A549 (cell line): Measurements from ENCODE around the gene RIMS1. TPM values are rescaled to one million over a fixed set of nuclear protein-coding genes. Genes with fewer than 3 reads are reported as not detected.

ENCODE experiments used
- ATAC-seq, 2 experiments: fragments of 200-7000 bp in 1 of 2; fragments of >200 bp in 1 of 2; cut with Nextera tagmentation in 1 of 2; cut with Tn5 transposase in 1 of 2; 3 replicates each; pipeline versions ENCODE4 v1.8.0 to v1.9.1; 2018 to 2020; ENCODE audit warnings: mild to moderate bottlenecking in 1 of 2, moderate library complexity in 1 of 2
- CTCF ChIA-PET: fragments of 300-600 bp; sonication (Branson Sonifier 250); formaldehyde crosslinking; extraction: SDS; loops from one replicate; lab custom pipeline; 2021; ENCODE audit warnings: antibody characterized with exemption, inconsistent platforms; lab: Yijun Ruan, JAX
- POLR2A ChIA-PET: fragments of 350-600 bp; formaldehyde crosslinking; extraction: SDS; loops from one replicate; lab custom pipeline; 2021; ENCODE audit warnings: antibody characterized with exemption, inconsistent platforms; lab: Yijun Ruan, JAX
- DNase-seq, 2 experiments: peaks; one replicate each; pipeline versions ENCODE4 v3.0.0 to v3.0.0-alpha.2; 2011 to 2016; ENCODE audit warnings: low read depth in 1 of 2, low spot score in 1 of 2
- FAIRE-seq: peaks from 2 replicates; lab custom pipeline; 2011; peaks lifted over from hg19 to GRCh38; lab: Jason Lieb, UNC
- H3K27ac ChIP-seq, 2 experiments: fragments of >200 bp; sonication (Bioruptor Twin); formaldehyde crosslinking; 3 replicates each; pipeline ENCODE4 v1.5.1; 2016 to 2017
- H3K4me1 ChIP-seq: fragments of >200 bp; sonication (Bioruptor Twin); formaldehyde crosslinking; 3 replicates; pipeline ENCODE4 v1.6.1; 2016
- H3K4me2 ChIP-seq: fragments of >200 bp; sonication (Bioruptor Twin); formaldehyde crosslinking; 3 replicates; pipeline ENCODE4 v1.6.1; 2016
- H3K4me3 ChIP-seq: fragments of >200 bp; sonication (Bioruptor Twin); formaldehyde crosslinking; 3 replicates; pipeline ENCODE4 v1.5.1; 2016
- H3K9me3 ChIP-seq: fragments of >200 bp; sonication (Bioruptor Twin); formaldehyde crosslinking; 3 replicates; pipeline ENCODE4 v1.6.1; 2016
- BHLHE40 ChIP-seq: IDR thresholded peaks from 2 replicates; pipeline ENCODE4 v1.6.1; 2012; ENCODE audit warnings: low read depth, low read length, inconsistent platforms
- CBX2 ChIP-seq: fragments of 200-600 bp; sonication (generic); IDR thresholded peaks from 2 replicates; pipeline ENCODE4 v1.6.1; 2016; ENCODE audit warnings: low read depth, mild to moderate bottlenecking, borderline replicate concordance
- CBX8 ChIP-seq: fragments of 200-600 bp; sonication (generic); IDR thresholded peaks from 2 replicates; pipeline ENCODE4 v1.6.1; 2016
- CHD4 ChIP-seq: fragments of 200-600 bp; sonication (generic); IDR thresholded peaks from 2 replicates; pipeline ENCODE4 v1.6.1; 2016; ENCODE audit warnings: antibody characterized with exemption, mild to moderate bottlenecking, borderline replicate concordance
- CTCF ChIP-seq: fragments of >200 bp; sonication (Bioruptor Twin); formaldehyde crosslinking; IDR thresholded peaks from 3 replicates; pipeline ENCODE4 v1.5.1; 2016
- EHMT2 ChIP-seq: fragments of 200-600 bp; sonication (generic); IDR thresholded peaks from 2 replicates; pipeline ENCODE4 v1.6.1; 2016; ENCODE audit warnings: antibody characterized with exemption, low read depth, mild to moderate bottlenecking, moderate library complexity
- FOSB ChIP-seq: fragments of 250-450 bp; sonication (Bioruptor Pico); IDR thresholded peaks from 2 replicates; pipeline ENCODE4 v1.5.0; 2020; ENCODE audit warnings: mild to moderate bottlenecking, moderate library complexity
- FOXS1 ChIP-seq: fragments of 250-450 bp; sonication (Bioruptor Pico); IDR thresholded peaks from 2 replicates; pipeline ENCODE4 v1.5.0; 2020; ENCODE audit warnings: mild to moderate bottlenecking, moderate library complexity
- MYC ChIP-seq: IDR thresholded peaks from 2 replicates; pipeline ENCODE4 v1.6.1; 2012; ENCODE audit warnings: mild to moderate bottlenecking, inconsistent platforms, low read length, improper control_type of control experiment, borderline replicate concordance
- NR3C1 ChIP-seq: fragments of >200 bp; sonication (Bioruptor Twin); formaldehyde crosslinking; IDR thresholded peaks from 3 replicates; pipeline ENCODE4 v1.6.1; 2017
- PHF8 ChIP-seq: fragments of 200-600 bp; sonication (generic); IDR thresholded peaks from 2 replicates; pipeline ENCODE4 v1.6.1; 2016; ENCODE audit warnings: low read depth, mild to moderate bottlenecking, antibody characterized with exemption, moderate library complexity, borderline replicate concordance
- POLR2A ChIP-seq: IDR thresholded peaks from 2 replicates; pipeline ENCODE4 v1.6.1; 2012; ENCODE audit warnings: mild to moderate bottlenecking, low read length
- POLR2AphosphoS2 ChIP-seq: conservative IDR thresholded peaks from 2 replicates; pipeline ENCODE4 v1.6.1; 2012; ENCODE audit warnings: low read length, improper control_type of control experiment, inconsistent platforms
- RAD21 ChIP-seq, 2 experiments: fragments of >200 bp in 1 of 2; sonication (Bioruptor Twin) in 1 of 2; formaldehyde crosslinking in 1 of 2; IDR thresholded peaks in 1 of 2; conservative IDR thresholded peaks in 1 of 2; 2 replicates in 1 of 2; 3 replicates in 1 of 2; pipeline ENCODE4 v1.6.1; 2012 to 2018; ENCODE audit warnings: inconsistent platforms in 1 of 2
- RCOR1 ChIP-seq: fragments of 150-350 bp; IDR thresholded peaks from 2 replicates; pipeline ENCODE4 v1.6.1; 2014; ENCODE audit warnings: antibody characterized with exemption, low read length, low read depth
- SMC3 ChIP-seq: fragments of >200 bp; sonication (Bioruptor Twin); formaldehyde crosslinking; IDR thresholded peaks from 3 replicates; pipeline ENCODE4 v1.6.1; 2018; ENCODE audit warnings: inconsistent platforms
- ZFP36 ChIP-seq: fragments of 450-650 bp; IDR thresholded peaks from 2 replicates; pipeline ENCODE4 v1.6.1; 2014; ENCODE audit warnings: borderline replicate concordance; ENCODE audit not compliant: partially characterized antibody
- ZNF302 ChIP-seq: fragments of 250-450 bp; sonication (Bioruptor Pico); IDR thresholded peaks from 2 replicates; pipeline ENCODE4 v1.9.0; 2021; ENCODE audit warnings: inconsistent platforms, mild to moderate bottlenecking, moderate library complexity
- WGBS: methylation state at CpG from one replicate; pipeline ENCODE4 v1.1.6; 2017; ENCODE audit errors: missing lambda C conversion rate; 5-methylcytosine and 5-hydroxymethylcytosine counted together
- polyA plus RNA-seq, 4 experiments: library from polyadenylated mRNA; depleted of rRNA in 3 of 4; stranded (reverse); fragments of >200 nt; fragmentation: RNase III in 1 of 4; extraction: RNeasy Plus Mini Kit Qiagen cat#74134 plus additional on column Dnase treatment in 1 of 4; gene quantifications; 2 replicates in 3 of 4; 3 replicates in 1 of 4; pipeline ENCODE4 v1.2.3, GENCODE V29; 2011 to 2017
- TF ChIP-seq, protein P1 (sequence below): fragments of >200 bp; sonication (Bioruptor Twin); formaldehyde crosslinking; IDR thresholded peaks from 3 replicates; pipeline ENCODE4 v1.6.1; 2016
- TF ChIP-seq, protein P2 (sequence below): IDR thresholded peaks from 2 replicates; pipeline ENCODE4 v1.6.1; 2012
- TF ChIP-seq, protein P3 (sequence below): fragments of 150-350 bp; IDR thresholded peaks from 2 replicates; pipeline ENCODE4 v1.6.1; 2014; ENCODE audit warnings: low read depth, mild to moderate bottlenecking, low read length

Gene RIMS1
- polyA plus RNA-seq, 2 of the 4 experiments (the other 2 are of a cell fraction): 0.03 TPM; not detected in 1

GRCh38 chr6:72035966-72036365, 149.6 kb downstream of the RIMS1 start:
- no peak overlapping the region for H3K4me2 ChIP-seq
- no peak overlapping the region for H3K4me3 ChIP-seq
- no peak for FAIRE-seq
- DNase-seq: no peak
- H3K9me3 ChIP-seq: no peaks in the 10 kb centered on the region
- ChIA-PET CTCF (no interaction called here), POLR2A (no interaction called here)
- H3K27ac ChIP-seq: no peak overlapping the region
- 13% methylated on average over 1 of the region's 1 CpG for WGBS
- no peaks in the 10 kb centered on the region for H3K4me1 ChIP-seq
- ATAC-seq: no peak
- TF ChIP-seq CHD4: no peak
- no peak for TF ChIP-seq MYC
- TF ChIP-seq ZFP36: no peak
- no peak for TF ChIP-seq POLR2A
- TF ChIP-seq, protein P1, sequence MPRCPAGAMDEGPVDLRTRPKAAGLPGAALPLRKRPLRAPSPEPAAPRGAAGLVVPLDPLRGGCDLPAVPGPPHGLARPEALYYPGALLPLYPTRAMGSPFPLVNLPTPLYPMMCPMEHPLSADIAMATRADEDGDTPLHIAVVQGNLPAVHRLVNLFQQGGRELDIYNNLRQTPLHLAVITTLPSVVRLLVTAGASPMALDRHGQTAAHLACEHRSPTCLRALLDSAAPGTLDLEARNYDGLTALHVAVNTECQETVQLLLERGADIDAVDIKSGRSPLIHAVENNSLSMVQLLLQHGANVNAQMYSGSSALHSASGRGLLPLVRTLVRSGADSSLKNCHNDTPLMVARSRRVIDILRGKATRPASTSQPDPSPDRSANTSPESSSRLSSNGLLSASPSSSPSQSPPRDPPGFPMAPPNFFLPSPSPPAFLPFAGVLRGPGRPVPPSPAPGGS: no peak
- no peak for TF ChIP-seq NR3C1
- TF ChIP-seq RCOR1: no peak
- no peak for TF ChIP-seq CBX8
- no peak for TF ChIP-seq PHF8
- no peak for TF ChIP-seq FOSB

DNA sequence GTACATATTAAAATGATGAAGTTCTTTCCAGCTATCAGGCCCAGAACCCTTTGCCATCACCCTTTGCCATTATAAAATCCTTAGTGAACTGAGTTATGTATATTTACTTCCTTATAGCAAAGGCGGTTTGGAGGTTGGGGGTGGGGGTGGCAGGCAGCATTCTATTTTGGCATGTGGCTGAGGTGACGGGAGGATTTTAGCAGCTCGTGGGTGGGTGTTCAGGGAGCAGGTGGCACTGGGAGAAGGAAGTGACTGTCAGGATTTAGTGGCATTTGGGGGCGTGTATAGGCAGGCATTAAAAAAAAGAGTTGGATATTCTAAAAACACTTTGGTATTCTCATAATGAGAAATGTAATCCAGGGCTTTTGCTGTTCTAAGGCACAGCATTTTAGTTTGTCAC, 150.7 kb downstream of the RIMS1 start:
- H3K9me3 ChIP-seq: no peaks in the 10 kb centered on the region
- WGBS: 38% methylated on average over 4 of the region's 4 CpGs
- H3K4me3 ChIP-seq: no peak overlapping the region
- H3K27ac ChIP-seq: no peak overlapping the region
- no peak for FAIRE-seq
- ChIA-PET CTCF (no interaction called here), POLR2A (no interaction called here)
- no peak for DNase-seq
- no peak for TF ChIP-seq POLR2A
- no peak for TF ChIP-seq NR3C1
- TF ChIP-seq FOXS1 (CRISPR knock-in tag): no peak
- TF ChIP-seq CTCF: no peak
- no peak for TF ChIP-seq PHF8
- TF ChIP-seq, protein P2, sequence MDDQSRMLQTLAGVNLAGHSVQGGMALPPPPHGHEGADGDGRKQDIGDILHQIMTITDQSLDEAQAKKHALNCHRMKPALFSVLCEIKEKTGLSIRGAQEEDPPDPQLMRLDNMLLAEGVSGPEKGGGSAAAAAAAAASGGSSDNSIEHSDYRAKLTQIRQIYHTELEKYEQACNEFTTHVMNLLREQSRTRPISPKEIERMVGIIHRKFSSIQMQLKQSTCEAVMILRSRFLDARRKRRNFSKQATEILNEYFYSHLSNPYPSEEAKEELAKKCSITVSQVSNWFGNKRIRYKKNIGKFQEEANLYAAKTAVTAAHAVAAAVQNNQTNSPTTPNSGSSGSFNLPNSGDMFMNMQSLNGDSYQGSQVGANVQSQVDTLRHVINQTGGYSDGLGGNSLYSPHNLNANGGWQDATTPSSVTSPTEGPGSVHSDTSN: no peak
- TF ChIP-seq ZNF302 (CRISPR knock-in tag): no peak
- no peak for TF ChIP-seq EHMT2
- TF ChIP-seq, protein P3, sequence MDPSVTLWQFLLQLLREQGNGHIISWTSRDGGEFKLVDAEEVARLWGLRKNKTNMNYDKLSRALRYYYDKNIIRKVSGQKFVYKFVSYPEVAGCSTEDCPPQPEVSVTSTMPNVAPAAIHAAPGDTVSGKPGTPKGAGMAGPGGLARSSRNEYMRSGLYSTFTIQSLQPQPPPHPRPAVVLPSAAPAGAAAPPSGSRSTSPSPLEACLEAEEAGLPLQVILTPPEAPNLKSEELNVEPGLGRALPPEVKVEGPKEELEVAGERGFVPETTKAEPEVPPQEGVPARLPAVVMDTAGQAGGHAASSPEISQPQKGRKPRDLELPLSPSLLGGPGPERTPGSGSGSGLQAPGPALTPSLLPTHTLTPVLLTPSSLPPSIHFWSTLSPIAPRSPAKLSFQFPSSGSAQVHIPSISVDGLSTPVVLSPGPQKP: no peak
- no peak for TF ChIP-seq RAD21 (conservative IDR thresholded peaks at IDR 0.05 in 1 of 2, IDR thresholded peaks at IDR 0.05 in 1 of 2)
- TF ChIP-seq FOSB: no peak
- no peak for TF ChIP-seq BHLHE40
- TF ChIP-seq SMC3: no peak
- ATAC-seq: no peak
- H3K4me2 ChIP-seq: no peak overlapping the region
- no peaks in the 10 kb centered on the region for H3K4me1 ChIP-seq

GRCh38 chr6:72040111-72040510, 153.8 kb downstream of the RIMS1 start:
- Histone ChIP-seq H3K4me1 (no peaks in the 10 kb centered on the region), H3K4me3 (no peak overlapping the region), H3K9me3 (no peaks in the 10 kb centered on the region), H3K4me2 (no peak overlapping the region), H3K27ac (no peak overlapping the region)
- TF ChIP-seq BHLHE40 (no peak), POLR2AphosphoS2 (no peak), CBX2 (no peak)
- CTCF ChIA-PET: interaction anchor here (0.6 kb wide), 1 partner anchor 45 kb away, joined by 3 read pairs; no protein-coding TSS in a partner anchor
- POLR2A ChIA-PET: no interaction called here
- no peak for DNase-seq
- no peak for ATAC-seq
- no peak for FAIRE-seq
